Peyer's patch (tissue), 4 donors: Measurements from ENCODE around the gene ZFP69B. TPM values are rescaled to one million over a fixed set of nuclear protein-coding genes. Genes with fewer than 3 reads are reported as not detected.

Experiments used
- DNase-seq, 3 donors: peaks; one replicate each; pipeline ENCODE4 v3.0.0-alpha.2; 2017 to 2019
- H3K27ac ChIP-seq, 4 donors: fragments of 200-600 bp; sonication (generic); one replicate each; pipeline ENCODE4 v1.5.1; 2016 to 2019
- H3K27me3 ChIP-seq, 2 donors: fragments of 200-600 bp; sonication (generic); one replicate each; pipeline ENCODE4 v1.5.1; 2019
- H3K36me3 ChIP-seq, 3 donors: fragments of 200-600 bp; sonication (generic); one replicate each; pipeline ENCODE4 v1.5.1; 2016 to 2019
- H3K4me1 ChIP-seq, 4 donors: fragments of 200-600 bp; sonication (generic); one replicate each; pipeline ENCODE4 v1.5.1; 2016 to 2019
- H3K4me3 ChIP-seq, 4 donors: fragments of 200-600 bp; sonication (generic); 1 replicate in 3 of 4; 2 replicates in 1 of 4; pipeline ENCODE4 v1.5.1; 2016 to 2019; ENCODE audit warnings: mild to moderate bottlenecking in 1 of 4
- H3K9me3 ChIP-seq, 4 donors: fragments of 200-600 bp; sonication (generic); one replicate each; pipeline ENCODE4 v1.5.1; 2016 to 2019; ENCODE audit warnings: mild to moderate bottlenecking in 1 of 4
- POLR2A ChIP-seq, 2 donors: fragments of 450-650 bp; IDR thresholded peaks; one replicate each; pipeline ENCODE4 v1.5.1; 2017; ENCODE audit warnings: antibody characterized with exemption in 2 of 2, mild to moderate bottlenecking in 2 of 2, moderate library complexity in 2 of 2
- total RNA-seq, 4 donors: library from RNA; depleted of rRNA; stranded (reverse); fragments of >200 nt; gene quantifications; one replicate each; pipeline ENCODE4 v1.1.0, GENCODE V29; 2016
- TF ChIP-seq, protein P1 (sequence below), 6 experiments: fragments of 450-650 bp in 4 of 6; fragments of 200-600 bp in 2 of 6; sonication (generic) in 1 of 6; IDR thresholded peaks; one replicate each; pipeline ENCODE4 v1.5.1; 2017 to 2019; ENCODE audit warnings: antibody characterized with exemption in 6 of 6, mild to moderate bottlenecking in 3 of 6, moderate library complexity in 1 of 6

The ZFP69B gene
- total RNA-seq, 4 donors from 2014 or later: 0.88 to 5.8 (median 2.3) TPM

DNA sequence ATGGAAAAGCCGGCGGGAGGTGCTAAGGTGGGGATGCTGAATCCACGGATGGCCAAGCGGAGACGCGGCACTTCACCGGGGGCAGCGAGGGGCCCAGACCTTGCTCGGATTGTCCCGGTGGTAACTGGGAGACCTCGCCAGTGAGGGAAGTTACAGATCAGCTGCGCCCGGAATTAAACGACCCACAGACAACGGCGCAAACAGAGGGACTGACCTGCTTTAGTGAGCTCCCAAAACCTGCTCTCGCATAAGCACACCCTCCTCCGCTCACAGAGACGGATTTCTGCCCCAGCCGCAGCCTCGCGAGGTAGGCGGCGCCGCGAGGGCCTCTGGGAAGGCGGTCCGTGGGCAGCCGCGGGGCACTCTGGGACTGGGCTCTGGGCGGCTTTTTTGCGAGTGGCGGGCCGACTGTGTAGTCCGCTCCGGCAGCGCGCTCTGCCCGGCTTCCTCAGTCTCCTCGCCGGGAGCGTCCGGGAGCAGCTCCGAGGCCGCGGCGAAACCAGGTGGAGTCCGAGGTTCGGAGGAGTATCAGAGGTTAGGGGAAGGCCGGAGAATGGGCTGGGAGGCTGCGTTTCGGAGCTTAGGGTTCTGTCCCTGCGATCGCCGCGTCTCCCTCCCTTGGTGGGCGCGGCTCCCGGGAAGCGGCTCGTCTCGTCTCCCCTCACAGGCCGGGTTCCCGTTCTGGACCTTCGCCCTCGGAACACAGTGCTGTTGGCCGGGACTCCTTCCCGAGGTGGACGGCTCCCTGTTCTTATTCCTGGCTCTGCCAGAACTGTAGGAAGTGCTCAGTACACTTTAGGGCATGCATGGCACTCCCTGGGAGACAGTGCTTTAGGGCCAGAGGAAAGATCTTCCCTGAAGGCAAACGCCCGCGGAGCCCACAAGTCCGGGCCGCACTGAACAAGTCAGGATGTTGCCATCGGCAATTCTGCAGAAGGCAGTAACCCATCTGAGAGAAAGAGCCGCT, 58.4 kb downstream of the ZFP69B start, which contains the start of gene EXO5:
Gene EXO5, plus strand, starts transcription at position 393 of the 967 bp plus-strand sequence. CDS start 5,778 bp downstream, outside the sequence.
- TF ChIP-seq POLR2A (IDR thresholded peaks at IDR 0.05): peak in 1 of 2 donors; percentile 52
- TF ChIP-seq, protein P1, sequence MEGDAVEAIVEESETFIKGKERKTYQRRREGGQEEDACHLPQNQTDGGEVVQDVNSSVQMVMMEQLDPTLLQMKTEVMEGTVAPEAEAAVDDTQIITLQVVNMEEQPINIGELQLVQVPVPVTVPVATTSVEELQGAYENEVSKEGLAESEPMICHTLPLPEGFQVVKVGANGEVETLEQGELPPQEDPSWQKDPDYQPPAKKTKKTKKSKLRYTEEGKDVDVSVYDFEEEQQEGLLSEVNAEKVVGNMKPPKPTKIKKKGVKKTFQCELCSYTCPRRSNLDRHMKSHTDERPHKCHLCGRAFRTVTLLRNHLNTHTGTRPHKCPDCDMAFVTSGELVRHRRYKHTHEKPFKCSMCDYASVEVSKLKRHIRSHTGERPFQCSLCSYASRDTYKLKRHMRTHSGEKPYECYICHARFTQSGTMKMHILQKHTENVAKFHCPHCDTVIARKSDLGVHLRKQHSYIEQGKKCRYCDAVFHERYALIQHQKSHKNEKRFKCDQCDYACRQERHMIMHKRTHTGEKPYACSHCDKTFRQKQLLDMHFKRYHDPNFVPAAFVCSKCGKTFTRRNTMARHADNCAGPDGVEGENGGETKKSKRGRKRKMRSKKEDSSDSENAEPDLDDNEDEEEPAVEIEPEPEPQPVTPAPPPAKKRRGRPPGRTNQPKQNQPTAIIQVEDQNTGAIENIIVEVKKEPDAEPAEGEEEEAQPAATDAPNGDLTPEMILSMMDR (IDR thresholded peaks at IDR 0.05): no peak
- H3K27me3 ChIP-seq: no peaks in the 10 kb centered on the region
- H3K36me3 ChIP-seq: no peaks in the 10 kb centered on the region
- peak within 1 kb of the TSS; percentile 53 to 88 (median 74) for H3K4me3 ChIP-seq
- peaks cover 0 to 7% (median 0%) of the 10 kb centered on the region in 4 donors for H3K4me1 ChIP-seq
- H3K9me3 ChIP-seq: peaks cover 0 to 12% (median 0%) of the 10 kb centered on the region in 4 donors
- DNase-seq: peak; percentile 83 to 93 (median 87)
- H3K27ac ChIP-seq: peak within 1 kb of the TSS; percentile 24 to 77 (median 66)

Other genes starting within 250 kb of the ZFP69B start
- not detected for gene TMCO2, start 202.5 kb upstream of the ZFP69B start, total RNA-seq
- 10 to 100 TPM; 11.6 to 44.3 (median 25.1) TPM for gene ZMPSTE24, start 192.2 kb upstream of the ZFP69B start, total RNA-seq
- 10 to 100 TPM in 1 of 4 donors, 1 to 10 TPM in 3; 2.1 to 11.6 (median 6.3) TPM for gene COL9A2, start 133.2 kb upstream of the ZFP69B start, total RNA-seq
- 100 to 1,000 TPM in 1 of 4 donors, 10 to 100 TPM in 3; 24.7 to 170 (median 33.7) TPM for gene SMAP2, start 76.7 kb upstream of the ZFP69B start, total RNA-seq
- gene ZFP69, start 26.8 kb downstream of the ZFP69B start, total RNA-seq: 1 to 10 TPM; 1.2 to 8.3 (median 2.7) TPM
- 10 to 100 TPM in 1 of 4 donors, 1 to 10 TPM in 3; 6.3 to 10.7 (median 8.1) TPM for gene EXO5, start 58.3 kb downstream of the ZFP69B start, total RNA-seq
- 10 to 100 TPM in 1 of 4 donors, 1 to 10 TPM in 3; 2.3 to 46.2 (median 4.4) TPM for gene ZNF684, start 81.2 kb downstream of the ZFP69B start, total RNA-seq
- gene RIMS3, start 215.2 kb downstream of the ZFP69B start, total RNA-seq: 1 to 10 TPM; 2.5 to 6.6 (median 5.4) TPM
- 100 to 1,000 TPM in 1 of 4 donors, 10 to 100 TPM in 3; 53.1 to 122 (median 65.0) TPM for gene NFYC, start 241.2 kb downstream of the ZFP69B start, total RNA-seq